Caco-2 (cell line): ENCODE measurements around the gene SCD5. TPM values are rescaled to one million over a fixed set of nuclear protein-coding genes. Genes with fewer than 3 reads are reported as not detected.

Source experiments
- BruUV-seq: library from RNA; stranded (reverse); fragments of 400-500 nt; replicated peaks from 2 replicates; lab custom pipeline; 2021; lab: Mats Ljungman, UMichigan
- CTCF ChIA-PET: fragments of 300-600 bp; sonication (Branson Sonifier 250); formaldehyde crosslinking; loops from one replicate; lab custom pipeline; 2022; ENCODE audit warnings: antibody characterized with exemption; lab: Charles Lee
- POLR2A ChIA-PET: fragments of 300-600 bp; sonication (Branson Sonifier 250); formaldehyde crosslinking; loops from one replicate; lab custom pipeline; 2022; ENCODE audit warnings: antibody characterized with exemption; lab: Charles Lee
- DNase-seq, 2 experiments: peaks; one replicate each; pipeline versions ENCODE4 v3.0.0 to v3.0.0-alpha.2; 2020 to 2022
- H3K27me3 ChIP-seq: replicated peaks from 2 replicates; pipeline ENCODE4 v1.6.0; 2011; ENCODE audit warnings: low read length; ENCODE audit not compliant: control insufficient read depth, insufficient read depth
- H3K36me3 ChIP-seq: 2 replicates; pipeline ENCODE4 v1.5.1; 2011; ENCODE audit warnings: low read length; ENCODE audit not compliant: control insufficient read depth, insufficient read depth
- H3K4me1 ChIP-seq: fragments of 250-450 bp; sonication (Bioruptor Pico); 2 replicates; pipeline ENCODE4 v1.5.1; 2020; ENCODE audit warnings: mild to moderate bottlenecking
- H3K4me3 ChIP-seq: 2 replicates; pipeline ENCODE4 v1.5.1; 2011; ENCODE audit warnings: low read depth, mild to moderate bottlenecking, control low read depth, low read length
- H3K9me3 ChIP-seq: fragments of 250-450 bp; sonication (Bioruptor Pico); 2 replicates; pipeline ENCODE4 v1.5.1; 2020; ENCODE audit warnings: mild to moderate bottlenecking, moderate library complexity
- H3K27ac Mint-ChIP-seq: one replicate; pipeline ENCODE4 v1.8.0; 2022; ENCODE audit warnings: mixed read lengths; ENCODE audit not compliant: unreplicated experiment
- H3K27me3 Mint-ChIP-seq: one replicate; pipeline ENCODE4 v1.8.0; 2022; ENCODE audit warnings: mixed read lengths; ENCODE audit not compliant: insufficient read depth, unreplicated experiment
- H3K36me3 Mint-ChIP-seq: one replicate; pipeline ENCODE4 v1.8.0; 2022; ENCODE audit warnings: mild to moderate bottlenecking, mixed read lengths; ENCODE audit not compliant: insufficient read depth, unreplicated experiment
- H3K4me1 Mint-ChIP-seq: one replicate; pipeline ENCODE4 v1.8.0; 2022; ENCODE audit warnings: low read depth, mixed read lengths; ENCODE audit not compliant: unreplicated experiment
- H3K4me3 Mint-ChIP-seq: one replicate; pipeline ENCODE4 v1.8.0; 2022; ENCODE audit warnings: mild to moderate bottlenecking, moderate library complexity, mixed read lengths; ENCODE audit not compliant: unreplicated experiment
- H3K9me3 Mint-ChIP-seq: one replicate; pipeline ENCODE4 v1.8.0; 2022; ENCODE audit warnings: mixed read lengths; ENCODE audit not compliant: unreplicated experiment
- CTCF ChIP-seq, 2 experiments: fragments of 200-600 bp in 1 of 2; IDR thresholded peaks; 1 replicate in 1 of 2; 2 replicates in 1 of 2; pipeline versions ENCODE4 v1.5.1 to v1.8.0; 2011 to 2022; ENCODE audit warnings: antibody characterized with exemption in 1 of 2, control low read depth in 1 of 2, inconsistent platforms in 1 of 2, low read depth in 1 of 2, low read length in 1 of 2, mild to moderate bottlenecking in 1 of 2, moderate library complexity in 1 of 2; ENCODE audit not compliant: insufficient read depth in 1 of 2, severe bottlenecking in 1 of 2, unreplicated experiment in 1 of 2
- intact Hi-C: fragments of 100-400 bp; cut with micrococcal nuclease; formaldehyde crosslinking; loops from one replicate; pipeline ENCODE4 v1.10.0; 2022; ENCODE audit not compliant: unreplicated experiment
- total RNA-seq: library from RNA; stranded (reverse); gene quantifications from 2 replicates; pipeline ENCODE4 v1.2.3, GENCODE V29; 2022

Gene SCD5
- total RNA-seq, 1 experiment from 2014 or later, result 2.7 TPM

- Mint-ChIP-seq H3K4me3 (no peak overlapping the region), H3K27ac (no peak overlapping the region), H3K9me3 (no peaks in the 10 kb centered on the region), H3K27me3 (no peaks in the 10 kb centered on the region), H3K36me3 (no peaks in the 10 kb centered on the region), H3K4me1 (no peaks in the 10 kb centered on the region)
- H3K36me3 ChIP-seq, result no peaks in the 10 kb centered on the region
- no peaks in the 10 kb centered on the region for H3K4me1 ChIP-seq
- H3K4me3 ChIP-seq, result no peak overlapping the region
- CTCF ChIA-PET, result interaction anchor here (0.6 kb wide), 1 partner anchor 9 kb away, joined by 4 read pairs; no protein-coding TSS in a partner anchor
- DNase-seq, result no peak
- no peak for TF ChIP-seq CTCF (IDR thresholded peaks at IDR 0.05; ENCODE audit: insufficient read depth in 1 of 2, low read depth in 1 of 2, low read length in 1 of 2, severe bottlenecking in 1 of 2, unreplicated experiment in 1 of 2)
- H3K9me3 ChIP-seq, result no peaks in the 10 kb centered on the region
- POLR2A ChIA-PET, result no interaction called here
- intact Hi-C loops, result loop anchor here (1.0 kb wide), 1 partner anchor 81 kb away; no protein-coding TSS in a partner anchor
- BruUV-seq, result no TSS peak
- no peaks in the 10 kb centered on the region for H3K27me3 ChIP-seq
Measured at GRCh38 chr4:82802911-82803310, 4.3 kb upstream of the SCD5 start.

DNA sequence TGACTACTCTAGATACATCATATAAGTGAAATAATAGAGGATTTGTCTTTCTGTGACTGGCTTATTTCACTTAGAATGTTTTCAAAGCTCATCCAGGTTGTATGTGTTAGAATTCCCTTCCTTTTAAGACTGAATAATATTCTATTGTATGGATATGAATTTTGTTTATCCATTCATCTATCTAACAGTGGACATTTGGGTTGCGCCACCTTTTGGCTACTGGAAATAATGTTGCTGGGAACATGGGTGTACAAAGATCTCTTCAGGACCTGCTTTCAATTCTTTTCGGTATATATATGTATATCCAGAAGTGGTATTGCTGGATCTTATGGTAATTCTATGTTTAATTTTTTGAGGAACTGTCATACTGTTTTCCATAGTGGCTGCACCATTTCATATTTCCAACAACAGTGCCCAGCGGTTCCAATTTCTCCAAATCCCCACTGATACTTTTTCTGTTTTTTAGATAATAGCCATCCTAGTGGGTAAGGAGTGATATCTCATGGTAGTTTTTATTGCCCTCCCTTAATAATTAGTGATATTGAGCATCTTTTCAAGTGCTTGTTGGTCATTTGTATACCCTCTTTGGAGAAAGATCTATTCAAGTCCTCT, 3.4 kb upstream of the SCD5 start:
- H3K4me3 Mint-ChIP-seq, result no peak overlapping the region
- intact Hi-C loops, result loop anchor here (1.0 kb wide), 1 partner anchor 80 kb away; no protein-coding TSS in a partner anchor
- peaks cover 5% of the 10 kb centered on the region for H3K27me3 Mint-ChIP-seq

More for the DNA sequence above, 3.4 kb upstream of the SCD5 start:
- Histone ChIP-seq H3K9me3 (no peaks in the 10 kb centered on the region), H3K36me3 (no peaks in the 10 kb centered on the region), H3K4me3 (no peak overlapping the region), H3K27me3 (no peaks in the 10 kb centered on the region), H3K4me1 (no peaks in the 10 kb centered on the region)
- Mint-ChIP-seq H3K4me1 (no peaks in the 10 kb centered on the region), H3K9me3 (no peaks in the 10 kb centered on the region), H3K36me3 (no peaks in the 10 kb centered on the region), H3K27ac (no peak overlapping the region)
- BruUV-seq, result no TSS peak
- POLR2A ChIA-PET, result no interaction called here
- CTCF ChIA-PET, result no interaction called here
- peak; percentile 49 to 52 for TF ChIP-seq CTCF (IDR thresholded peaks at IDR 0.05; ENCODE audit: insufficient read depth in 1 of 2, low read depth in 1 of 2, low read length in 1 of 2, severe bottlenecking in 1 of 2, unreplicated experiment in 1 of 2)
- DNase-seq, result peak in 1 of 2 experiments; percentile 32
